DMS114 treated with DMSO at 0.1 percent for 48 hours (cell line): ENCODE results near the gene CLDN15.

Experiments used
- DNase-seq: peaks from one replicate; lab custom pipeline; 2025; ENCODE audit not compliant: unreplicated experiment; lab: John Stamatoyannopoulos, UW

The CLDN15 gene

DNA sequence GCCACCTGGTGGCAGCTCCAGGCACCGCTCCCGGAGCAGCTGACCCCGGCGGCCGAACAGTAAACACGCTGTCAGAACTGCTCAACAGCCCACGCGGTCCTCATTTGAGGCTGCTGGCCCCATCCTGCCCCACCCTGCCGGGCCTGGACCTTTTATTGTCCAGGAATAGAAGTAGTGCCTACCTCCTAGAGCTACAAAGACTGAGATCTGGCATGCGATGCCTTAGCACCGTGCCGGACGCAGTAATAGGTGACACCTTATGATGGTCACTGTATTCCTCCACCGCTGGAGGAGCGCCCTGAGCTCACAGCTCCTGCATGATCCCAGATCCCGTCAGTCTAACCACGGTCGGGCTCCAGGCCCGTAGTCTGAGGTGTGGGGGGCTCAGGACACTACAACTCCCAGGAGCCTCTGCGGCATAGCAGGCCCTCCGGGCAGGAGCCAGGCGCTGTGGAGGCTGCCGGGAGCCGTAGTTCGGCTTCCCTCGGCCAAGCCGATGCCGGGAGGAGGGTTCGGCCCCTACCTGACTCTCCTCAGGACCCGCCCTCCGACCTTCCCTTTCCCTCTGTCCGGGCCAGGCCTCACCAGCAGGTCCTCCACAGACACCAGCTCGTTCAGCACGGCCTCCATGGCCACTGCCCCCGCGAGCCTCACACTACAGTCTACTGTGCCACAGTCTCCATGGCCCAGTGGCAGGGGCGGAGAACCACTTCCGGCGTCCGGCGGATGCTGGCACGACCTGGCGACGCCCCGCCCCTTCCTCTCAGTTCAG lies 7.0 kb upstream of the CLDN15 start, which contains the start of gene FIS1:
FIS1 (minus strand) TSS at position 707 of the 772 bp plus-strand sequence; CDS start at position 630, 77 bp downstream.
- DNase-seq = peak; percentile 86

DNA sequence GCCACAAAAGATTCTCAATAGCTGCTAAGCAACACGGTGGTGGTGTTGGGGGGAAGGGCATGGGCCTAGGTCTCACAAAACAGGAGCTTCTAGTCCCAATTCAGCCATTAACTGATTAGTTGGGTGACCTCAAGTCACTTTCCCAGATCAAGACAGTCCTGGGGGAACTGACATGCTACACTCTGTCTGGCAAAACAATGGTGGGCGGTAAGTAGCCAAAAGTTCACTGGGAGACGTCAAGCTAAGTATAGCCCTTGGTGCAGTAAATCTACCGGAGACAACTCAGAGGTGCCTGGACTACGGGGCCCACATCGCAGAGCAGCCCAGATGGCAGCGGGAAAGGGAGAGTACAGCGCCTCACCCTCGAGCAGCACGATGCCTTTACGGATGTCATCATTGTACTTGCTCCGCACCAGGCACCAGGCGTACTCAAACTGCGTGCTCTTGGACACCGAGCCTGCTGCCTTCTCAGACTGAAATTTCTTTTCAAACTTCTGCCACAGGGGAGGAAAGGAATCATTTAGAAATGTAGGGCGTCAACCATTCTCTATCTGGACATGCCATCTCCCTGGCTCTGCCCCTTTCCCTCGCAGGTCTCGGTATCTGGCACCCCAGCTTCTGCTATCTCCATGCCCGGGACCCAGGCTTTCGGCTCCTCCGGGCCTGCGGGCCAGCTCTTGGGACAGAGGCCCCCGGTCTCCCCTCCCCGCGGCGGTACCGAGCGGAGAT lies 6.2 kb upstream of the CLDN15 start:
- peak; percentile 48 for DNase-seq

DNA sequence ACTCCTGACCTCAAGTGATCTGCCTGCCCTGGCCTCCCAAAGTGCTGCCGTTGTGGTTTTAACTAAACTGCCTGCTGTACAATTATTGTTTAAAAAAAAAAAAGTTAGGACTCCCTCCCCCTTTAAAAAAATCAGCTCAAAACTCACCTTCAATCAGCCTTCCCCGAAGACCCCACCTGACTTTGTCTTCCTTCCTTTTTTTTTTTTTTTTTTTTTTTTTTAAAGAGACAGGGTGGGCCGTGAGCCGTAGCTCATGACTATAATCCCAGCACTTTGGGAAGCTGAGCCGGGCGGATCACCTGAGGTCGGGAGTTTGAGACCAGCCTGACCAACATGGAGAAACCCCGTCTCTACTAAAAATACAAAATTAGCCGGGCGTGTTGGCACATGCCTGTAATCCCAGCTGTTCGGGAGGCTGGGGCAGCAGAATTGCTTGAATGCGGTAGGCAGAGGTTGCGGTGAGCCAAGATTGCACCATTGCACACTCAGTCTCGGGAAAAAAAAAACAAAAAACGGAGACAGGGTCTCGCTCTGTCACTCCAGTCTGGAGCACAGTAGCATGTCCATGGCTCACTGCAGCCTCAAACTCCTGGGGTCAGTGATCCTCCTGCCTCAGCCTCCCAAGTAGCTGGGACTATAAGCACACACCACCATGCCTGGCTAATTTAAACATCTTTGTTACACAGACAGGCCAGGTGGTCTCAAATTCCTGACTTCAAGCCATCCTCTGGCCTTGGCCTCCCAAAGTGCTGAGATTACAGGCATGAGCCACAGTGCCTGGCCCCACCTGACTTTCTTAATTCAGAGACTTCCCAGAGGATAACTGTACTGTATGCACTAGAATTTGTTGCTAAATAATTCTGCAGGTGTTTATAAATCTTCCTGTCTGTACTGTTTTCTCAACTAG lies 4.1 kb upstream of the CLDN15 start:
- no peak for DNase-seq

DNA sequence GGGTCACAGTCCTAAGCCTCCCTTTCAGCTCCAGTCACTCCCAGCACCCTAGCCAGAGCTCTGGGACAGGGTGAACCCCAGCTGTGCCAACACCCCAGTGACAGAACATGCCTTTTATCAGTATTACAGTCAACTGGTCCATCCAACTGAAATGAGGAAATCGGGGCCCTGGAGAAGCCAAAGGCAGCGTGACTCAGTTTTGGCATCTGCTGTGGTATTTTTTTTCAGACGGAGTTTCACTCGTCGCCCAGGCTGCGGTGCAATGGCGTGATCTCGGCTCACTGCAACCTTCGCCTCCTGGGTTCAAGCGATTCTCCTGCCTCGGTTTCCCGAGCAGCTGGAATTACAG lies 3.4 kb upstream of the CLDN15 start:
- no peak for DNase-seq

DNA sequence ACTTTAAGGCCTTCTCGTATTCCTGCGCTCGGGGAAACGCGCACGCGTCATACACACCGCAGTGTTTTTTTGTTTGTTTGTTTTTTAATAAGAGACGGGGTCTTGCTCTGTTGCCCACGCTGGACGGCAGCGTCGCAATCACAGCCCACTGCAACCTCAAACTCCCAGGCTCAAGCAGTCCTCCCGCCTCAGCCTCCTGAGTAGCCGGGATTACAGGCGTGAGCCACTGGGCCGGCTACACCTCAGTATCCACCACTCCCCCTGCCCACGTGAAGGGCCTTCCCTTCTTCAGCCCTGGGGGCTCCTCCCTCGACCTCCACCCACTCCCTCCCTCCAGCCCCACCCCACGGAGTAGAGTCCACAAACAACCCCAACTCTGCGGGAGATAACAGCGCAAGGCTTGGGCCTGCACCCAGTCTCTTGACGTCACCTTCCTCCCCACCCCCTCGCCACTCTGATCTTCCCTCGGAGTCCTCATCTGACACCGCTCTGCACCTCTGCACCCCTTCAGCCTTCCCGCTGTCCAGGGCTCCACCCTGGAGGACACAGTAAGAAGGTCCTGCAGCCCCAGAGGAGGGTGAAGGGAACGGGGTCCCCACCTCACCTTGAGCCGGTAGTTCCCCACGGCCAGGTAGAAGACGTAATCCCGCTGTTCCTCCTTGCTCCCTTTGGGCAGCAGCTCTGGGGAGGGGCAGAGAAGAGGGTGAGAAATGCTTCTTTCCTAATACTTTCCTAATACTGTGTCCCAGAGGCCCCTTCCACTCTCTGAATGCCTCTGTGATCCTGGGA lies 2.8 kb upstream of the CLDN15 start:
- no peak for DNase-seq

DNA sequence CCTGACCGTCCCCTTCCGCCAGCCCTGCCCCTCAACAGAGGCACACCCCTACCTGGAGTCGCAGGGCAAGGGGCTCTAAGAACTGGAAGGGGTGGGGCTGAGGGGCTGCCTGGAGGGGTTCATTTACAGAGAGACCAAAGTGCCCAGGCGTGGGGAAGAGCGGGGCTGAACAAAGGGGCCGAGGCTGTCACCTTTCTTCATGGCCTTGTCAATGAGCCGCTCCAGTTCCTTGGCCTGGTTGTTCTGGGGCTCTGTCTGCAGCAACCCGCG lies 2.3 kb upstream of the CLDN15 start:
- no peak for DNase-seq

DNA sequence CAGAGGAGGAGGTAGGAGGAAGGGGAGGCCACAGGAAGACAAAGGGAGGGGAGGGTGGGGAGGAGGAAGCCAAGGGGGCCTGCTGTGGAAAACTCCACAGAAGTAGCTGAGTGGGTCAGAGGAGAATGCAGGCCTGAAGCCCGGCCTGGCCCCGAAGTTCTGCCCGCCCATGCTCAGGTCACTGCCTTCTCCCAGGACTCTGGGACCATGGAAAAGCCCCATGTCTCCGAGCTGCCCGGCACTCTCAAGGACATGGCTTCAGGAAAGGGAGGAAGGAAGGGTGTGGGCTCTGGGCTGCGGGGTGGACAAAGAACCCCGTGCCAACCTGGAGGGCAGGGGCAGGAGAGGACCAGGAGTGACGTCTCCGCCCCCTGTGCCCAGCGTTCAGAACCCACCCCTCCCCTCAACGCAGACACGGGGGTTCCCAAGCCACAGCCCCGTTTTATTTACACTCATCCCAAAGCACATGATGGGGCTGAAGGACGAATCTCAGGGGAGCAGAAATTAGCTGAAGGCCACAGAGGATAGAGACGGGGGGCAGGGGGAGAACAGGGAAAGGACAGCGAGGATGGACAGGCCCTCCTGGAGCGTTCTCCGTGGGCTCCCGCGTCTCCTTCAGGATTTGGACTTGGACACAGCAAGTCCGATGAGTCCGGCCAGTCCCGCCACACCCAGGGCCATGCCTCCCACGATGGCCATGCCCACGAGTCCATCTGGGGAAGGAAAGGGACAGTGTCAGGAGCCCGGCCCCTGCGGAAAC lies 1.8 kb upstream of the CLDN15 start:
- no peak for DNase-seq

DNA sequence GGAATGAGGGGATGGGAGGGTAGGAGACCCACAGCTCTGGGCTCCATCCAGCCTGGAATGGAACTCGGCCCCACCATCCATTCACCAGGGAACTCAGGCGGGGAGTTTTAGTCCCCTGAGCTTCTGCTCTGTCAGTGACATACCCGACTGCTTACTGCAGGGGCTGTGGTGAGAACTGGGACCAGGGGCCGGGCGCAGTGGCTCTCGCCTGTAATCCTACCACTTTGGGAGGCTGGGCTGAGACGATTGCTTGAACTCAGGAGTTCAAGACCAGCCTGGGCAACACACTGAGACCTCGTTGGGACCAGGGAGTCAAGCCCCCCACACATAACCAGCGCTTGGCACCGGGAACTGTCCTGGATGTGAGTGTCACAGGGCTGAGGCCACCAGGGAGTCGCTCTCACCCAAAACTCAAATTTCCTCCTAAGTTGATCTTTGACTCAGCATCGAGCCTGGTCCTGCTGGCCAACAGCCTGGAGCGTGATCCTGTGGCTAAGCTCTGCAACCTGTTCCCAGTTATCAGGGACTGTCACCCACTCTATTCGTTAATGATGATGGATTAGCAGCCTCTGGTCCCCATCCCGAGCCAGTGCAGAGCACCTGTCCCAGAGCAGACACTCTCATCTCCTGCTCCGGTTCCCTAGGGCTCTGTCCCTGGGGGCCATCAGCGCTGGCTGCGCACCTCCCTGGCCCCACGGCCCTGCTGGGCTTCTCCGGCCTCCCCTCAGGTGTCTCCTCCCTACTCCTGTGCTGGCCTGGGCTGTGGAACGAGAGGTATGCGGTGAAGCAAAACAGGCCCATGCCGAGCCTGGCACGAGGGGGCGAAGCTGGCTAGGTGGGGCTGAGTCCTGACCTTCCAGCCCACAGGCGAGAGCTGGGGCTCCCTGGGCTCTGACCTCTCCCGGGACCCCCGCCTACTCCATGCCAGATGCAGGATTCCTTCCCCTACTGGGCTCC lies 902 bp upstream of the CLDN15 start:
- no peak for DNase-seq

DNA sequence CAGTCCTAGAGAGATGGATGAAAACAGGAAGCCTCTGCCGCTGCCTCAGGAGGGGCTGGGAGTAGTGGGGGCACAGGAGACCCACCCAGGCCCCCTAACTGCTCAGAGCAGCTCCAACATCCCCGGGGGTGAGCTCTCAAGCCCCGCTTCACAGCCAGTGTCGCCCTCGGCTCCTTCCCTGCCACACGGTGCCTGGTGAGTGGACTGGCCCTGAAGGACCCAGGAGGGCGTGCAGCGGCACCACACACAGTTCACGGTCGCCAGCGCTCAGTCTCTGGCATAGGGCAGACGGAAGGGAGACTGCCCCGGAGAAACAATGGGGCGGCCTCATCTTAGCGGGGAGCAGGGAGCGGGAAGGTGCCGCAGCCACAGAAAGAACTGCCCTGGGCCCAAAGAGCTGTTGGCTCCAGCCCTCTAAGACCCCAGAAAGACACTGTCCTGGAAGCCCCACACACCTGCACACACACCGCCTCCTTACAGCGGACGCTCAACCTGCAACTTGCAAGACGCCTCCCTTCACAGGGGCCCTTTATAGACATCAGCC lies 1.2 kb downstream of the CLDN15 start:
- no peak for DNase-seq

DNA sequence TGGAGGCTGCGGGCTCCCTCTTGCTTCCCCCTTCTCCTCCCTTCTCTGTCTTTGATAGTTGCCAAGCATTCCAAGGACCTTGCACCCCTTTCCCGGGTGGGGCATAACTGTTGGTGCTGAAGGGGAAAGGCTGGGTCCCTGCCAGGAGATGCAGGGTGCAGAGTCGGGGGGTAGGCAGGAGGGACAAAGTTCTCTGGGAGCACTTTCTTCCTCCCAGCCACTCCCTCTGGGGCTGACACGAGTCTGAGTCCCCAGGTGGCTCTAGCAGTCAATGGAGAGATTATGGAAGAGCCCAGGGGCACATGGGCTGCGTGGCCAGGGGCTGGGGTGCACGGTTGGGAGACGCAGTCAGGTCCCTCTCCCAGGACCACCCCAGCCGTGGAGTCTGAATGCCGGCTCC lies 2.1 kb downstream of the CLDN15 start:
- DNase-seq = no peak

DNA sequence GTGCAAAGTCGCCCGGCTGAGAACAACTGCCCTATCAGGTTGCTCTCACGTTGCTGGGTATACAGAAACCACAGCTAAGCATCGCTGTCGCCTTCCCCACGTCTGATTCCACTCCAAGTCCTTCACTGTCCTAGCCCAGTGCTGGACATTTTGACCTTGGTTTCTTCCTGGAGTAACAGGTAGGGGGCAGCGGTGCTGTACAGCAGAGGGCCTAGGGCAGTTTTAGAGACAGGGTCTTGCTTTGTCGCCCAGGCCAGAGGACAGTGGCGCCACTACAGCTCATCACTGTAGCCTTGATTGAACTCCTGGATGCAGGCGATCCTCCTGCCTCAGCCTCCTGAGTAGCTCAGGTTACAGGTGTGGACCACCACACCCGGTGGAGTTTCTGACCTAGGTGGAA lies 2.6 kb downstream of the CLDN15 start:
- no peak for DNase-seq

DNA sequence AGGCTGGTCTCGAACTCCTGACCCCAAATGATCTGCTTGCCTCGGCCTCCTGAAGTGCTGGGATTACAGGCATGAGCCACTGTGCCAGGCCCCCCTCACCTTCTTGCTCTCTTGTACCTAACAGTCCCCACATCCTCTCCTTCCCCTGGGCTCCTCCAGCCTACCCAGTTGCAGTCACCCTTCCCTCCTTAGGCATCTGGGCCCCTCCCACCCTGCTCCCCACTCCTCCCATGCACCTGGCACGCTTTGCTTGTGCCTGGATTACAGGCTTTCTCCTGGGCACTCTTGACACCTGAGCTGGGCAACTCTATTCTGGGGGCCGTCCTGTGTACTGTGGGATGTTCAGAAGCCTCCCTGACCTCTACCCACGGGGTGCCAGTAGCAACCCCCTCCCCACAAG lies 3.0 kb downstream of the CLDN15 start:
- DNase-seq = no peak

DNA sequence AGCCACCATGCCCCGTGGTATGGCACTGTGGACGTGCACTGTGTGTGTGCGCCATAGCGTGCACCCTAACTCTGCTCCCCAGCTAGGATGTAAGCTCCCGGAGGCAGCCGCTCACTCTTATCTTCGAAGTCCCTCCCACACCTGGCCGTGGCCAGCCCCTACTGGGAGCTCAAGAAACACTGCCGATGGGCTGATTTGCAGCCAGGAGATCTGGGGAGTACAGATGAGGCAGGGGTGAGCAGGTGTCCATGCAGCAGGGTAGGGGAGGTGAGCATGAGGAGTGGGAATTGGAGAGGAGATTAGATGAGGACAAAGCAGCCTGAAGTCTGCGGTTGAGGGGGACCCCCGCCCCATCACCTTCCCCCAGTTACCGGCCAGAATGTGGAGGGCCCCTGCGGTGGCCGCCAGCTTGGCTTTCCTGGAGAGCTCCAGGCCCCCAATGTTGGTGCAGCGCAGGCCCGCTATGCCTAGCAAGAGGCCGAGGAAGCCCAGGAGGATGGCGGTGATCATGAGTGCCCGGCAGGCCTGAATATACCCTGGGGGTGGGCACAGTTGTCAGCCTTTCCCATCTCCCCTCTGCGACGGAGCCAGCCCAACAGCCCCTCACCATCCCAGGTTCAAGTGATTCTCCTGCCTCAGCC lies 3.6 kb downstream of the CLDN15 start:
- DNase-seq = no peak

DNA sequence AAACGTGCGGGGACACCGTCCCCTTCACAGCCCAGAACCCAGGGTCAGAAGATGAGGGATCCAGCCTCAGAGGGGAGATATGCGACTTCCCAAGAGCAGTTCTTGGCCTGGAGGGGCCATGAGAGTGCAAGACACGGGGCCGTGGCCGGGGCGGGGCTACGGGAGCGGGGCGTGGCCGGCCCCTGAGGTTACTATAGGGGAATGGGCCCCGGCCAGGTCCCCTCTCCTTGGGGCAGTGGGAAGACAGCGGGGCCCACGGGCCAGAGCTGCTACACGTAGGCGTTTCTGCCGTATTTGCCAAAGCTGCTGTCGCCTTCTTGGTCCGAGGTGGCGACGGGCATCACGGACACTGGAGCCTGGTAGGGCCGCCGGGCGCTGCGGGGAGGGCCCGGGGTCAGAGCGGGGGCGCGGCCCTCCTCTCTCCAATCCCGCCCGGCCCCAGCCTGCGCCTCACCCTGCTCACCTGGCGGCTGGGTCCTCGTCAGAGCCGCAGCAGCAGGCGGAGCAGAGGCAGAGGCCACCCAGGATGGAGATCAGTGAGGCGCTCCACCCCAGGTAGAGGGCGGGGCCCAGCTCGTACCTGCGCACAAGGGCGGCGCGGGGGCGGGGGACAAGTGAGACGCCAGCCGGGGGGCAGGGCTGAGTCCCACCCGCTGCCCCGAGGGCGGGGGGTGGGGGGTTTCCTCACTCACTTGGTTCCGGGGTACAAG lies 5.3 kb downstream of the CLDN15 start:
- DNase-seq = no peak

DNA sequence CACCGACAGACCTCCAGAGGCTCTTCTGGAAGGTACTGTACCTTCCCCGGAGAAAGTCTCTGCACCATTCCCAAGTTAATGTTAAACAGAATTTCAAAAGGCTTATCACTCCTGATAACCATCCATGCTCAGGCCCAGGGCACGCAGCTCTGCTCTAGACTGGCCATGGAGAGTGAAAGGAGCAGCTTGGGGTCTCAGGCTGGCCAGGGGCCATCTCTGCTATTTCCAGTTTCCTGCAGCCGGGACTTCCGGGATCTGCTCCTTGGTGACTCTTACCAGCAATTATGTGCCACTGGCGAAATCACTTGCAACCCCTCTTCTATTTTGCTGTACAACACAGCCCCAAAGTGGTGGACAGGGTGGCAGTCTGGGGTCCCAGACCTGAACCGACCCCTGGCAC lies 6.0 kb downstream of the CLDN15 start:
- no peak for DNase-seq

DNA sequence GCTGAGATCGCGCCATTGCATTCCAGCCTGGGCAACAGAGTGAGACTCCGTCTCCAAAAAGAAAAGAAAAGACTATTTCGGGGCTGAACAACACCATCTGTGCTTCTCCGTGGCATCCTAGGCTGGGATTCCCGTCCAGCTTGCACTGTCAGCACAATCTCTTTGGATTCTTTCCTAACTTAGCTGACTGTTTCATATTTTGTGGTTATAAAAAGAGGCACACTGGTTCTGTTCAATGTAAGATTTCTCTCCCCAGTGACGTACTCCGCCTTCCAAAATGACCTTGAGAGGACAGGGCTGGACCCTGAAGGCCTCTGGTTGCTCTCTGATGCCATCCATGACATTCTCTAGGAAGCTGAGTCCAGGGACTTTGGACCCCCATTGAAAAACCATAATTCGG lies 10.9 kb downstream of the CLDN15 start:
- DNase-seq = no peak

DNA sequence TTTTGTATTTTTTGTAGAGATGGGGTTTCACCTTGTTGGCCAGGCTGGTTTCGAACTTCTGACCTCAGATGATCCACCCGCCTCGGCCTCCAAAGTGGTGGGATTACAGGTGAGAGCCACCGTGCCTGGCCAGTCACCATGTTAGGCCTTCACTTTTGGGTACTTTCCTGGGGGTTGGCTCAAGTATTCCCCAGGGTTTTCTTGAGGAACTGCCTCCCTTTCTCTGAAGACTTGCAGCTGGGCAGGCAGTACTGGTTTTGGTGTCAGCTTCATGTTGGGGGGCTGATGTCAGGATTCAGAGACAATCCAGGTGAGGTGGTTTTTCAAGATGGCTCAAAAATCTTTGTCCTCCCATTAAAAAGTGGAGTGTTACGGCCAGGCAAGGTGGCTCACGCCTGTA lies 12.0 kb downstream of the CLDN15 start:
- DNase-seq = no peak

DNA sequence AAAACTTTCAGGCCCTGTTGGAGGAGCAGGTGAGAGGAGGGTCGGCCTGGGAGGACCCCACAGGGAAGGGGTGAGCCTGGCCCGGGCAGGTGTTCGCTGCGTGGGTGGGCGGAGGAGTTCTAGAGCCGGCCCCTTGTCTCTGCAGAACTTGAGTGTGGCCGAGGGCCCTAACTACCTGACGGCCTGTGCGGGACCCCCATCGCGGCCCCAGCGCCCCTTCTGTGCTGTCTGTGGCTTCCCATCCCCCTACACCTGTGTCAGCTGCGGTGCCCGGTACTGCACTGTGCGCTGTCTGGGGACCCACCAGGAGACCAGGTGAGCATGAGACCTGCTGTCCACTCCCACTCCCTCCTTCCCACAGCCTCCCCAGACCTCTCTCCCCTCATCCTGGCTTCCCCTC lies 14.1 kb downstream of the CLDN15 start:
- no peak for DNase-seq
